Measurements from ENCODE around the gene DNAJC6.
"Not testable (repeated sequence)": the region's sequence is repeated elsewhere in the genome, so short reads cannot be mapped to it uniquely, and the experiment has no call there.

Gene DNAJC6

DNA sequence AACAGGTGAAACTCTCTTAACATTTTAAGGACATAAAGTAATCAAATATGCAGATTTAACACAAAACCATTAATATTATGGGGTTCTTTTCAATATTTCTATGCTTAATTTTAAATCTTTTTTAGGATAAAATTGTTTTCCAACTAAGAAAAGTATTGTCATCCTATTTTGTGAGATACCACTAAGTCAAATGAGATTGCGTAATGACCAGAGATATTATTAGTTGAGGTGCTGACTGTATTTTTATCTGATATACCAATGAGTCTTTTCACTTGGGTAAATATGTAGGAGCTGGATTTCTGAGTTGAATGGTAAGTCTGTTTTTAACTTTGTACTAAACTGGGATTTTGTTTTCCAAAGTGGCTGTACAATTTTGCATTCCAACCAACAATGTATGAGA lies 136.5 kb downstream of the DNAJC6 start:
- no peaks in the 10 kb centered on the region for H3K79me2 ChIP-seq (ENCODE audit: insufficient read depth, low read depth)
- TF ChIP-seq, protein P1, sequence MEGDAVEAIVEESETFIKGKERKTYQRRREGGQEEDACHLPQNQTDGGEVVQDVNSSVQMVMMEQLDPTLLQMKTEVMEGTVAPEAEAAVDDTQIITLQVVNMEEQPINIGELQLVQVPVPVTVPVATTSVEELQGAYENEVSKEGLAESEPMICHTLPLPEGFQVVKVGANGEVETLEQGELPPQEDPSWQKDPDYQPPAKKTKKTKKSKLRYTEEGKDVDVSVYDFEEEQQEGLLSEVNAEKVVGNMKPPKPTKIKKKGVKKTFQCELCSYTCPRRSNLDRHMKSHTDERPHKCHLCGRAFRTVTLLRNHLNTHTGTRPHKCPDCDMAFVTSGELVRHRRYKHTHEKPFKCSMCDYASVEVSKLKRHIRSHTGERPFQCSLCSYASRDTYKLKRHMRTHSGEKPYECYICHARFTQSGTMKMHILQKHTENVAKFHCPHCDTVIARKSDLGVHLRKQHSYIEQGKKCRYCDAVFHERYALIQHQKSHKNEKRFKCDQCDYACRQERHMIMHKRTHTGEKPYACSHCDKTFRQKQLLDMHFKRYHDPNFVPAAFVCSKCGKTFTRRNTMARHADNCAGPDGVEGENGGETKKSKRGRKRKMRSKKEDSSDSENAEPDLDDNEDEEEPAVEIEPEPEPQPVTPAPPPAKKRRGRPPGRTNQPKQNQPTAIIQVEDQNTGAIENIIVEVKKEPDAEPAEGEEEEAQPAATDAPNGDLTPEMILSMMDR (conservative IDR thresholded peaks at IDR 0.05; ENCODE audit: low read depth, low read length): no peak
- no peaks in the 10 kb centered on the region for H4K20me1 ChIP-seq (ENCODE audit: insufficient read depth)
- H3K9ac ChIP-seq: no peak overlapping the region
- H2AFZ ChIP-seq (ENCODE audit: low read depth): no peak overlapping the region
- H3K4me2 ChIP-seq: no peak overlapping the region
- no peaks in the 10 kb centered on the region for H3K27me3 ChIP-seq (ENCODE audit: insufficient read depth, low read depth)
- H3K4me1 ChIP-seq (ENCODE audit: low read depth, poor library complexity, severe bottlenecking): no peaks in the 10 kb centered on the region
- H3K4me3 ChIP-seq (IDR thresholded peaks at IDR 0.05; ENCODE audit: insufficient read depth, low read depth, low read length): no peak overlapping the region
- no peak overlapping the region for H3K27ac ChIP-seq
- no peaks in the 10 kb centered on the region for H3K36me3 ChIP-seq (ENCODE audit: insufficient read depth)

DNA sequence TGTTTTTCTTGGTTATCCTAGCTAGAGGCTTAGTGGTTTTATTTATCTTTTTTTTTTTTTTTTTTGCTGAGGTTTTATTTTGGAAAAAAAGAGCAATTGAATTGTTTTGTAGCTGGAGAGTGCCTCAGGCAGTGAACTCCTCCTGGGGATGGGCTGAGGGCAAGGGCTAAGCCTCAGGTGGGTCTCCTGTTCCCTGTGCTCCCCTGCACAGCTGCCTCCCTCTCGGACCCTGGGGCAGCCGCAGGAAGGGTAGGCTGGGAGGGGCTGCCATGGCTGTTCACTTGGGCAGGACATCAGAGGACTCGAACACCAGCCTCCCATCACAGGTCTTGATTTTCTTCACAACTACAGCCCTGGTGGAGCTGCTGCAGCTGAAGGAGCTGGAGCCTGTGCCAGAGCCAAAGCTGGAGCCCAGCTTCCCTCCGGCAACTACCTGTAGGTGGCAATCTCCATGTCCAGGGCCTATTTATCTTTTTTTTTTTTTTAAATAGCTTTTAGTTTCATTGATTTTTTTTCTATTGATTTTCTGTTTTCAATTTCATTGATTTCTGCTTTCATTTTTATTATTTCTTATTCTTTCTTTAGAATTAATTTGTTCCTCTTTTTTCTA lies 140.0 kb downstream of the DNAJC6 start:
- no peaks in the 10 kb centered on the region for H3K4me1 ChIP-seq (ENCODE audit: low read depth, poor library complexity, severe bottlenecking)
- H3K9ac ChIP-seq: no peak overlapping the region
- no peak overlapping the region for H3K4me2 ChIP-seq
- no peaks in the 10 kb centered on the region for H3K27me3 ChIP-seq (ENCODE audit: insufficient read depth, low read depth)
- H3K79me2 ChIP-seq (ENCODE audit: insufficient read depth, low read depth): no peaks in the 10 kb centered on the region
- H2AFZ ChIP-seq (ENCODE audit: low read depth): no peak overlapping the region
- H3K36me3 ChIP-seq (ENCODE audit: insufficient read depth): no peaks in the 10 kb centered on the region
- no peak overlapping the region for H3K27ac ChIP-seq
- TF ChIP-seq, protein P1 (conservative IDR thresholded peaks at IDR 0.05; ENCODE audit: low read depth, low read length): no peak
- no peaks in the 10 kb centered on the region for H4K20me1 ChIP-seq (ENCODE audit: insufficient read depth)
- no peak overlapping the region for H3K4me3 ChIP-seq (IDR thresholded peaks at IDR 0.05; ENCODE audit: insufficient read depth, low read depth, low read length)

DNA sequence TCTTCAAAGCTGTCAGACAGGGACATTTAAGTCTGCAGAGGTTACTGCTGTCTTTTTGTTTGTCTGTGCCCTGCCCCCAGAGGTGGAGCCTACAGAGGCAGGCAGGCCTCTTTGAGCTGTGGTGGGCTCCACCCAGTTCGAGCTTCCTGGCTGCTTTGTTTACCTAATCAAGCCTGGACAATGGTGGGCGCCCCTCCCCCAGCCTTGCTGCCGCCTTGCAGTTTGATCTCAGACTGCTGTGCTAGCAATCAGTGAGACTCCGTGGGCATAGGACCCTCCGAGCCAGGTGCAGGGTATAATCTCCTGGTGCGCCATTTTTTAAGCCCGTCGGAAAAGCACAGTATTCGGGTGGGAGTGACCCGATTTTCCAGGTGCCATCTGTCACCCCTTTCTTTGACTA lies 146.3 kb downstream of the DNAJC6 start:
- not testable (repeated sequence) for H3K79me2 ChIP-seq (ENCODE audit: insufficient read depth, low read depth); H3K4me1 ChIP-seq (ENCODE audit: low read depth, poor library complexity, severe bottlenecking); H3K4me2 ChIP-seq; H3K36me3 ChIP-seq (ENCODE audit: insufficient read depth); H3K9ac ChIP-seq; H3K27me3 ChIP-seq (ENCODE audit: insufficient read depth, low read depth); H3K4me3 ChIP-seq (IDR thresholded peaks at IDR 0.05; ENCODE audit: insufficient read depth, low read depth, low read length); H4K20me1 ChIP-seq (ENCODE audit: insufficient read depth); H3K27ac ChIP-seq; H2AFZ ChIP-seq (ENCODE audit: low read depth)

DNA sequence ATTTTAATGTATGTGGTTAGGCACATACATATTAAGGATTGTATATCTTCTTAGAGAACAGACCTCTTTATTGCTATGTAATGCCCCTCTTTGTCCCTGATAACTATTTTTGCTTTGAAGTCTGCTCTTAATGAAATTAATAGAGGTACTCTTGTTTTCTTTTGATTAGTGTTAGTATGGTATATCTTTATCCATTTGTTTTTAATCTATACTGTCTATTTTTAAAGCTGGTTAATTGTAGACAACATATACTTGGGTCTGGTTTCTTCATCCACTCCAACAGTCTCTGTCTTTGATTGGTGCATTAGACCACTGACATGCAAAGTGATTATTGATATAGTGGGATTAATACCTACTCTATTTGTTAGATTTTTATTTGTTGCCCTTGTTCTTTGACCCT lies 147.1 kb downstream of the DNAJC6 start:
- H3K27ac ChIP-seq: no peak overlapping the region
- no peaks in the 10 kb centered on the region for H3K27me3 ChIP-seq (ENCODE audit: insufficient read depth, low read depth)
- H2AFZ ChIP-seq (ENCODE audit: low read depth): no peak overlapping the region
- no peaks in the 10 kb centered on the region for H3K36me3 ChIP-seq (ENCODE audit: insufficient read depth)
- no peaks in the 10 kb centered on the region for H4K20me1 ChIP-seq (ENCODE audit: insufficient read depth)
- no peaks in the 10 kb centered on the region for H3K79me2 ChIP-seq (ENCODE audit: insufficient read depth, low read depth)
- TF ChIP-seq, protein P1 (conservative IDR thresholded peaks at IDR 0.05; ENCODE audit: low read depth, low read length): no peak
- no peak overlapping the region for H3K9ac ChIP-seq
- H3K4me3 ChIP-seq (IDR thresholded peaks at IDR 0.05; ENCODE audit: insufficient read depth, low read depth, low read length): no peak overlapping the region
- no peaks in the 10 kb centered on the region for H3K4me1 ChIP-seq (ENCODE audit: low read depth, poor library complexity, severe bottlenecking)
- no peak overlapping the region for H3K4me2 ChIP-seq

DNA sequence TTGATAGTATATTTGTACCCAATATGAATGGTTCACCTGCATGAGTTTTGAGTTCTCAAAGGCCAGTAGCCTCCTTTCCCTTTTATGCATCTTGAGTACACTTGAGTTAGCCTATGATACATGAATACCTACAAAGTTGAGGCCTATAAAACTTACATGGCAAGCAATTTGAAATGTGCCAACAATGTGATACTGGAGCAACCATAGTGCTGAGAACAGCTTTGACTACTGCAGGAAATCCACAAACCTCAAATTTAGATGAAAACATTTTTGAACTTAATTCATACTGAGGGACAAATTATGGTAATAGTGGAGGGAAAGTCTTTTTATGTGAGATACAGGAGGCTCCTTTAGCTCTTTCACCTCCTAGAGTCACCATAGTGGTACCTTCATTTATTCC lies 148.5 kb downstream of the DNAJC6 start:
- H4K20me1 ChIP-seq (ENCODE audit: insufficient read depth): no peaks in the 10 kb centered on the region
- H3K27me3 ChIP-seq (ENCODE audit: insufficient read depth, low read depth): no peaks in the 10 kb centered on the region
- H3K4me3 ChIP-seq (IDR thresholded peaks at IDR 0.05; ENCODE audit: insufficient read depth, low read depth, low read length): no peak overlapping the region
- no peaks in the 10 kb centered on the region for H3K79me2 ChIP-seq (ENCODE audit: insufficient read depth, low read depth)
- TF ChIP-seq, protein P1 (conservative IDR thresholded peaks at IDR 0.05; ENCODE audit: low read depth, low read length): no peak
- no peak overlapping the region for H2AFZ ChIP-seq (ENCODE audit: low read depth)
- no peaks in the 10 kb centered on the region for H3K36me3 ChIP-seq (ENCODE audit: insufficient read depth)
- no peaks in the 10 kb centered on the region for H3K4me1 ChIP-seq (ENCODE audit: low read depth, poor library complexity, severe bottlenecking)
- H3K9ac ChIP-seq: no peak overlapping the region
- H3K27ac ChIP-seq: no peak overlapping the region
- no peak overlapping the region for H3K4me2 ChIP-seq

Measured in KMS-11 (cell line).